Mesendoderm (in vitro differentiated cells): ENCODE measurements around the gene DPH5.
"Not testable (repeated sequence)": the region's sequence is repeated elsewhere in the genome, so short reads cannot be mapped to it uniquely, and the experiment has no call there.

ENCODE experiments used
- DNase-seq: peaks from one replicate; pipeline ENCODE4 v3.0.0; 2013
- H2AK5ac ChIP-seq: 2 replicates; pipeline ENCODE4 v1.6.1; 2013; ENCODE audit warnings: low read length, inconsistent platforms
- H2BK120ac ChIP-seq: 2 replicates; pipeline ENCODE4 v1.6.1; 2013; ENCODE audit warnings: low read depth, mild to moderate bottlenecking, low read length, moderate library complexity, mixed read lengths
- H2BK15ac ChIP-seq: replicated peaks from 2 replicates; pipeline ENCODE4 v1.6.1; 2013; ENCODE audit warnings: low read depth, mild to moderate bottlenecking, moderate library complexity
- H2BK5ac ChIP-seq: 2 replicates; pipeline ENCODE4 v1.6.1; 2013; ENCODE audit warnings: low read length, inconsistent platforms
- H3K18ac ChIP-seq: 2 replicates; pipeline ENCODE4 v1.6.1; 2013; ENCODE audit warnings: mild to moderate bottlenecking, low read length, mixed read lengths
- H3K23ac ChIP-seq: one replicate; pipeline ENCODE4 v1.6.1; 2013; ENCODE audit warnings: low read length
- H3K27ac ChIP-seq: 2 replicates; pipeline ENCODE4 v1.5.1; 2013; ENCODE audit warnings: low read depth, mild to moderate bottlenecking, inconsistent platforms, low read length, moderate library complexity
- H3K27me3 ChIP-seq: 2 replicates; pipeline ENCODE4 v1.6.1; 2013; ENCODE audit warnings: low read length, control low read depth, mild to moderate bottlenecking, inconsistent platforms; ENCODE audit not compliant: insufficient read depth, poor library complexity
- H3K36me3 ChIP-seq: 2 replicates; pipeline ENCODE4 v1.6.1; 2013; ENCODE audit warnings: low read length, inconsistent platforms; ENCODE audit not compliant: control insufficient read depth, insufficient read depth
- H3K4ac ChIP-seq: one replicate; pipeline ENCODE4 v1.6.1; 2013; ENCODE audit warnings: low read depth, mild to moderate bottlenecking, low read length, moderate library complexity
- H3K4me1 ChIP-seq: 2 replicates; pipeline ENCODE4 v1.6.1; 2013; ENCODE audit warnings: low read depth, low read length, inconsistent platforms; ENCODE audit not compliant: control insufficient read depth
- H3K4me2 ChIP-seq: 2 replicates; pipeline ENCODE4 v1.6.1; 2013; ENCODE audit warnings: low read length
- H3K4me3 ChIP-seq: 2 replicates; pipeline ENCODE4 v1.5.1; 2013; ENCODE audit warnings: mild to moderate bottlenecking, low read length
- H3K56ac ChIP-seq: one replicate; pipeline ENCODE4 v1.6.1; 2013; ENCODE audit warnings: low read length
- H3K79me1 ChIP-seq: 2 replicates; pipeline ENCODE4 v1.6.1; 2013; ENCODE audit warnings: low read length, inconsistent platforms
- H3K79me2 ChIP-seq: 2 replicates; pipeline ENCODE4 v1.6.1; 2013; ENCODE audit warnings: mild to moderate bottlenecking, low read length; ENCODE audit not compliant: control insufficient read depth, insufficient read depth
- H3K9ac ChIP-seq: 2 replicates; pipeline ENCODE4 v1.6.1; 2013; ENCODE audit warnings: low read length, inconsistent platforms
- H4K5ac ChIP-seq: one replicate; pipeline ENCODE4 v1.6.1; 2013; ENCODE audit warnings: low read length
- H4K8ac ChIP-seq: one replicate; pipeline ENCODE4 v1.6.1; 2013; ENCODE audit warnings: low read depth, mild to moderate bottlenecking, control low read depth, low read length, moderate library complexity
- WGBS: extraction: QIAGEN DNeasy Blood & Tissue Kit; methylation state at CpG from one replicate; pipeline ENCODE4 v1.1.7; 2013; ENCODE audit warnings: low lambda C conversion rate, missing lambda C conversion rate; ENCODE audit not compliant: insufficient coverage; ENCODE audit errors: extremely low coverage; 5-methylcytosine and 5-hydroxymethylcytosine counted together

Gene DPH5

DNA sequence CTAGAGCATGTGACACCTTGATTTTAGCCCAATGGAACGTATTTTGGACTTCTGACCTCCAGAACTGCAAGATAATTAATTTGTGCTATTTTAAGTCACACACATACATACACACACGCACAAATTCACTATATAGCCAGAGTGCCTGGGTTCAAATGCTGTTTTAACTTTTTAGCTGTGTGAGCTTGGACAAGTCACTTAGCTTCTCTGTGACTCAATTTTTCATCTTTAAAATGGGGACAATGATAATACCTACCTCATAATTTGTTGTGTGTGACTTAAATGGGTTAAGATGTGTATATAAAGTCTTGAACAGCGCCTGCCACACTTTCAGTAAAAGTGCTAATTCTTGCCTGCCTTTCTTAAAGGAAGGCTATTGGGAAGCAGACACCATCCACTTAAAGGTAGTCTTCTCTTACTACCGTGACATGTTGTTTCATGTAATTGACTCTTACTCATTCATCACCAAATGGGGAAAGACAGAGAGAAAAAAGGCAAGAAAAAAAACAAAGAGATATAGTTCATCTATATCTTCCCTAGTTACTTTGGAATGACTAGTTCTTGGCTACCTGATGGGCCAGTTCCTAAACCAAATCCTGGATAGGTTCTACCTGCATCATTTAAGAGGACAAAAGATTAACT lies 73.4 kb downstream of the DPH5 start:
- Histone ChIP-seq H3K27me3 (no peaks in the 10 kb centered on the region), H3K56ac (no peak overlapping the region), H3K4ac (no peak overlapping the region), H2BK5ac (no peak overlapping the region), H3K79me2 (no peaks in the 10 kb centered on the region), H3K4me3 (no peak overlapping the region), H2BK15ac (no peak overlapping the region), H3K4me2 (no peak overlapping the region), H3K23ac (no peak overlapping the region), H3K27ac (no peak overlapping the region), H3K79me1 (peaks cover 2% of the 10 kb centered on the region), H2AK5ac (no peak overlapping the region), H3K18ac (no peak overlapping the region), H2BK120ac (no peak overlapping the region), H4K8ac (no peak overlapping the region), H3K9ac (no peak overlapping the region), H4K5ac (no peak overlapping the region), H3K36me3 (no peaks in the 10 kb centered on the region), H3K4me1 (peaks cover 6% of the 10 kb centered on the region)
- no peak for DNase-seq
- WGBS: no CpG with 5 or more reads among the region's 4 CpGs

DNA sequence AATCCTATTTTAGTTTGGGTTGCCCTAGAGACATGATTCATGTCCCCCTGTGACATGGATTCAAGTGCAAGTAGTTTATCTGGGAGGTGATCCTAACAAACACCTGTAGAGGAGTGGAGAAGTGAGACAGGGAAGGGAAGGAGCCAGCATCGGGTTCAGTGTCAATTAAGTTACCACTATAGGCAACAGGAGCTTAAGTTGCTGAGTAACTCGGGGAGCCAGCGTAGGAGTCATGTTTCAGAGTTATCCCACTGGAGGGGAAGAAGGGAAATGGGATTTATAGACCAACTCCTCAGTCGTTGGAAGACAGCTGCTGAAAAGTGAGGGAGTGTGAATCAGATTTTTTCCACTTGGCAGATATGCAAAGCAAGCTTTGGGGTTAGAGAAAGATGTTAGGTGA lies 74.8 kb downstream of the DPH5 start:
- Histone ChIP-seq H3K18ac (no peak overlapping the region), H3K27me3 (no peaks in the 10 kb centered on the region), H4K8ac (no peak overlapping the region), H3K79me1 (peaks cover 2% of the 10 kb centered on the region), H3K9ac (no peak overlapping the region), H3K4me3 (no peak overlapping the region), H3K4me2 (no peak overlapping the region), H2BK5ac (no peak overlapping the region), H3K36me3 (no peaks in the 10 kb centered on the region), H3K4ac (no peak overlapping the region), H3K79me2 (no peaks in the 10 kb centered on the region), H3K56ac (no peak overlapping the region), H3K4me1 (peaks cover 6% of the 10 kb centered on the region), H4K5ac (no peak overlapping the region), H2BK120ac (no peak overlapping the region), H3K27ac (no peak overlapping the region), H2AK5ac (no peak overlapping the region), H2BK15ac (no peak overlapping the region), H3K23ac (no peak overlapping the region)
- no CpG with 5 or more reads among the region's 4 CpGs for WGBS
- peak; percentile 54 for DNase-seq

DNA sequence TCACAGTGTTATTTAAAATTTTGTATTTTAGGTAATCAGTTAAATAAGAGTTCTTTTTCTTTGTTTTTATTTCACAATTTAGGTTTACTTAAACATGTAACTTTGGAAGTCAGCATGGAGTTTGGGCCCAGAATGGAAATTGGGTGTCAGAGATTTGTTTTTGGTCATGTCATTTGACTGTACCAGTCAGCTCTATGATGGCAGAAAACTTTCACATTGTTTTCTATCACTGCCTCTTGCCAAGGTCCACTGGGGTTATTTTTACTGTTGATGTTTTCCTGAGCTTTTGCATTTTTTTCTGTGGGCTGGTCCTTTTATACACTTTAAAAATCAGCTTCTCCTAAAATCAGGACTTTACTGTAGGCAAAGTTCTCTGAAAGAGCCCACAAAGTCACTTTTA lies 75.2 kb downstream of the DPH5 start:
- Histone ChIP-seq H3K4ac (no peak overlapping the region), H3K4me1 (peaks cover 6% of the 10 kb centered on the region), H3K4me2 (no peak overlapping the region), H3K4me3 (no peak overlapping the region), H3K9ac (no peak overlapping the region), H3K27ac (no peak overlapping the region), H3K27me3 (no peaks in the 10 kb centered on the region), H3K23ac (no peak overlapping the region), H2BK120ac (no peak overlapping the region), H2AK5ac (no peak overlapping the region), H3K79me1 (peaks cover 2% of the 10 kb centered on the region), H2BK5ac (no peak overlapping the region), H3K18ac (no peak overlapping the region), H4K5ac (no peak overlapping the region), H3K36me3 (no peaks in the 10 kb centered on the region), H3K79me2 (no peaks in the 10 kb centered on the region), H4K8ac (no peak overlapping the region), H3K56ac (no peak overlapping the region), H2BK15ac (no peak overlapping the region)
- no peak for DNase-seq

DNA sequence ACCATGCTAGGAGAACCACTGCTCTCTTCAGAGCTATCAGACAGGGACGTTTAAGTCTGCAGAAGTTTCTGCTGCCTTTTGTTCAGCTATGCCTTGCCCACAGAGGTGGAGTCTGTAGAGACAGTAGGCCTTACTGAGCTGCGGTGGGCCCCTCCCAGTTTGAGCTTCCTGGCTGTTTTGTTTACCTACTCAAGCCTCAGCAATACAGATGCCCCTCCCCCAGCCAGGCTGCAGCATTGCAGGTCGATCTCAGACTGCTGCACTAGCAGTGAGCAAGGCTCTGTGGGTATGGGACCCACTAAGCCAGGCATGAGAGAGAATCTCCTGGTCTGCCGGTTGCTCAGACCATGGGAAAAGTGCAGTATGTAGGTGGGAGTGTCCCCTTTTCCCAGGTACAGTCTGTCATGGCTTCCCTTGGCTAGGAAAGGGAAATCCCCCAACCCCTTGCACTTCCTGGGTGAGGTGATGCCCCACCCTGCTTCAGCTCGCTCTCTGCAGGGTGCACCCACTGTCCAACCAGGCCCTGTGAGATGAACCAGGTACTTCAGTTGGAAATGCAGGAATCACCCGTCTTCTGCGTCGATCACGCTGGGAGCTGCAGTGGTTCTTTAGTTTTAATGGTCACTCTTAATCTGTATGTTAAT lies 75.9 kb downstream of the DPH5 start:
- not testable (repeated sequence) for H2BK15ac ChIP-seq, H3K9ac ChIP-seq

DNA sequence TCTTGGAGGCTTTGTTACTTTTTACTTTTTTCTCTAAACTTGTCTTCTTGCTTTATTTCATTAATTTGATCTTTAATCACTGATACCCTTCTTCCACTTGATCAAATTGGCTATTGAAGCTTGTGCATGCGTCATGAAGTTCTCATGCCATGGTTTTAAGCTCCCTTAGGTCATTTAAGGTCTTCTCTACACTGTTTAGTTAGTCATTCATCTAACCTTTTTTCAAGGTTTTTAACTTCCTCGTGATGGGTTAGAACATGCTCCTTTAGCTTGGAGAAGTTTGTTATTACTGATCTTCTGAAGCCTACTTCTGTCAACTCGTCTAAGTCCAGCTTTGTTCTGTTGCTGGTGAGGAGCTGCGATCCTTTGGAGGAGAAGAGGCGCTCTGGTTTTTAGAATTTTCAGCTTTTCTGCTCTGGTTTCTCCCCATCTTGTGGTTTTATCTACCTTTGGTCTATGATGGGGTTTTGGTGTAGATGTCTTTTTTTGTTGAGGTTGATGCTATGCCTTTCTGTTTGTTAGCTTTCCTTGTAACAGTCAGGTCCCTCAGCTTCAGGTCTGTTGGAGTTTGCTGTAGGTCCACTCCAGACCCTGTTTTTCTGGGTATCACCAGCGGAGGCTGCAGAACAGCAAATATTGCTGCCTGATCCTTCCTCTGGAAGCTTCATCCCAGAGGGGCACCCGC lies 76.7 kb downstream of the DPH5 start:
- H3K4me2 ChIP-seq, H3K4ac ChIP-seq, H3K79me2 ChIP-seq, H3K4me1 ChIP-seq, H2BK15ac ChIP-seq, H3K4me3 ChIP-seq, H3K23ac ChIP-seq, H2BK5ac ChIP-seq, H3K27me3 ChIP-seq, DNase-seq, H3K9ac ChIP-seq, H3K18ac ChIP-seq, H3K79me1 ChIP-seq, H2AK5ac ChIP-seq, H2BK120ac ChIP-seq, H4K5ac ChIP-seq, H4K8ac ChIP-seq, H3K27ac ChIP-seq, H3K36me3 ChIP-seq: not testable (repeated sequence)
- WGBS: no CpG with 5 or more reads among the region's 7 CpGs
- H3K56ac ChIP-seq: peak overlapping the region; percentile 52

More for the DNA sequence above, 75.9 kb downstream of the DPH5 start:
- H2BK120ac ChIP-seq, H3K27me3 ChIP-seq, H3K4me3 ChIP-seq, H3K27ac ChIP-seq, H3K4me1 ChIP-seq, H2BK5ac ChIP-seq, H3K36me3 ChIP-seq, H4K8ac ChIP-seq, H4K5ac ChIP-seq, H3K18ac ChIP-seq, H2AK5ac ChIP-seq, H3K79me2 ChIP-seq, H3K4ac ChIP-seq, H3K79me1 ChIP-seq: not testable (repeated sequence)
- H3K4me2 ChIP-seq: peak overlapping the region; percentile 34
- peak overlapping the region; percentile 53 for H3K23ac ChIP-seq
- no CpG with 5 or more reads among the region's 9 CpGs for WGBS
- DNase-seq: peak; percentile 94
- H3K56ac ChIP-seq: peak overlapping the region; percentile 70
